ENCODE results near the gene PARD3.

PARD3 gene

GRCh38 chr10:34229917-34230316, 585.2 kb downstream of the PARD3 start:
- no peak for DNase-seq

- DNase-seq, result no peak
Observed at GRCh38 chr10:34228066-34228465, 587.0 kb downstream of the PARD3 start.

- no peak for DNase-seq
Observed at GRCh38 chr10:34224639-34225038, 590.5 kb downstream of the PARD3 start.

- no peak for DNase-seq
Observed at GRCh38 chr10:34223658-34224057, 591.4 kb downstream of the PARD3 start.

- no peak for DNase-seq
Observed at GRCh38 chr10:34222359-34222758, 592.7 kb downstream of the PARD3 start.

GRCh38 chr10:34219753-34220548, 595.1 kb downstream of the PARD3 start:
- DNase-seq, result no peak

GRCh38 chr10:34217524-34217923, 597.6 kb downstream of the PARD3 start:
- DNase-seq, result no peak

- DNase-seq, result no peak
Observed at GRCh38 chr10:34216348-34216945, 598.6 kb downstream of the PARD3 start.

GRCh38 chr10:34213805-34214197, 601.3 kb downstream of the PARD3 start:
- DNase-seq, result no peak

GRCh38 chr10:34213193-34213804, 601.8 kb downstream of the PARD3 start:
- no peak for DNase-seq

- DNase-seq, result no peak
Observed at GRCh38 chr10:34207343-34207742, 607.8 kb downstream of the PARD3 start.

GRCh38 chr10:34206935-34207268, 608.2 kb downstream of the PARD3 start:
- no peak for DNase-seq

GRCh38 chr10:34206078-34206934, 608.8 kb downstream of the PARD3 start:
- no peak for DNase-seq

GRCh38 chr10:34205452-34205851, 609.6 kb downstream of the PARD3 start:
- DNase-seq, result no peak

GRCh38 chr10:34203966-34204630, 611.0 kb downstream of the PARD3 start:
- no peak for DNase-seq

- no peak for DNase-seq
Observed at GRCh38 chr10:34200355-34200901, 614.7 kb downstream of the PARD3 start.

- DNase-seq, result no peak
Observed at GRCh38 chr10:34198953-34199352, 616.1 kb downstream of the PARD3 start.

GRCh38 chr10:34196058-34196433, 619.0 kb downstream of the PARD3 start:
- no peak for DNase-seq

GRCh38 chr10:34195364-34196057, 619.6 kb downstream of the PARD3 start:
- DNase-seq, result no peak

GRCh38 chr10:34193931-34194626, 621.0 kb downstream of the PARD3 start:
- DNase-seq, result no peak

- no peak for DNase-seq
Observed at GRCh38 chr10:34192646-34193045, 622.5 kb downstream of the PARD3 start.
